ENCODE measurements around the gene DNM1. TPM values are rescaled to one million over a fixed set of nuclear protein-coding genes. Genes with fewer than 3 reads are reported as not detected.

The DNM1 gene
- polyA plus RNA-seq, 3 donors, result 0.05 to 4.9 (median 0.56) TPM

GRCh38 chr9:128169492-128169891 is 33.7 kb upstream of the DNM1 start:
- Histone ChIP-seq H3K4me1 (ENCODE audit: control insufficient read depth in 1 of 2, insufficient read depth in 2 of 2, low read length in 2 of 2) (no peaks in the 10 kb centered on the region), H3K9me3 (replicated peaks in 1 of 2; ENCODE audit: control insufficient read depth in 1 of 2, insufficient read depth in 1 of 2, low read length in 2 of 2) (no peaks in the 10 kb centered on the region), H3K79me2 (ENCODE audit: insufficient read depth, low read length) (no peaks in the 10 kb centered on the region), H4K20me1 (ENCODE audit: insufficient read depth, low read length) (no peaks in the 10 kb centered on the region), H2AFZ (ENCODE audit: insufficient read depth, low read depth, low read length, poor library complexity, severe bottlenecking) (no peak overlapping the region), H3K4me2 (replicated peaks; ENCODE audit: extremely low read depth, low read length, poor library complexity, severe bottlenecking) (no peak overlapping the region), H3K9ac (ENCODE audit: insufficient read depth, low read length, poor library complexity, severe bottlenecking) (no peak overlapping the region), H3K27ac (ENCODE audit: low read depth in 1 of 2, low read length in 2 of 2) (no peak overlapping the region), H3K36me3 (replicated peaks in 1 of 2; ENCODE audit: control insufficient read depth in 1 of 2, insufficient read depth in 2 of 2, low read length in 2 of 2) (peaks cover 52 to 60% of the 10 kb centered on the region in 2 donors), H3K4me3 (replicated peaks in 1 of 3; ENCODE audit: low read depth in 2 of 3, low read length in 3 of 3) (no peak overlapping the region), H3K27me3 (ENCODE audit: control insufficient read depth in 2 of 2, insufficient read depth in 2 of 2, low read length in 2 of 2) (no peaks in the 10 kb centered on the region)
- TF ChIP-seq CTCF (IDR thresholded peaks at IDR 0.05), result no peak
- peak overlapping the region in 1 of 7 donors; percentile 14 for H3K27ac Mint-ChIP-seq
- H3K9me3 Mint-ChIP-seq, result no peaks in the 10 kb centered on the region
- no peak overlapping the region for H3K4me3 Mint-ChIP-seq
- peaks cover 59 to 82% of the 10 kb centered on the region in 2 donors for H3K36me3 Mint-ChIP-seq
- H3K27me3 Mint-ChIP-seq (ENCODE audit: low read depth in 3 of 3), result no peaks in the 10 kb centered on the region
- intact Hi-C loops (cut with micrococcal nuclease), result no loop called here
- H3K4me1 Mint-ChIP-seq, result no peaks in the 10 kb centered on the region
- no peak for DNase-seq
- WGBS (ENCODE audit: insufficient coverage), result 100% methylated on average over 8 of the region's 8 CpGs

- no peaks in the 10 kb centered on the region for H3K9me3 ChIP-seq (replicated peaks in 1 of 2; ENCODE audit: control insufficient read depth in 1 of 2, insufficient read depth in 1 of 2, low read length in 2 of 2)
- H3K4me1 ChIP-seq (ENCODE audit: control insufficient read depth in 1 of 2, insufficient read depth in 2 of 2, low read length in 2 of 2), result no peaks in the 10 kb centered on the region
- DNase-seq, result no peak
- Mint-ChIP-seq H3K4me1 (no peaks in the 10 kb centered on the region), H3K9me3 (no peaks in the 10 kb centered on the region), H3K4me3 (no peak overlapping the region), H3K27me3 (ENCODE audit: low read depth in 3 of 3) (peaks cover 0 to 2% (median 0%) of the 10 kb centered on the region in 3 donors), H3K36me3 (peaks cover 58 to 82% of the 10 kb centered on the region in 2 donors), H3K27ac (peak overlapping the region in 1 of 7 donors; percentile 14)
- H3K79me2 ChIP-seq (ENCODE audit: insufficient read depth, low read length), result no peaks in the 10 kb centered on the region
- no peak overlapping the region for H3K4me2 ChIP-seq (replicated peaks; ENCODE audit: extremely low read depth, low read length, poor library complexity, severe bottlenecking)
- no peak overlapping the region for H3K4me3 ChIP-seq (replicated peaks in 1 of 3; ENCODE audit: low read depth in 2 of 3, low read length in 3 of 3)
- intact Hi-C loops (cut with micrococcal nuclease), result no loop called here
- H3K27ac ChIP-seq (ENCODE audit: low read depth in 1 of 2, low read length in 2 of 2), result no peak overlapping the region
- no peaks in the 10 kb centered on the region for H3K27me3 ChIP-seq (ENCODE audit: control insufficient read depth in 2 of 2, insufficient read depth in 2 of 2, low read length in 2 of 2)
- H3K9ac ChIP-seq (ENCODE audit: insufficient read depth, low read length, poor library complexity, severe bottlenecking), result no peak overlapping the region
- no peak for TF ChIP-seq CTCF (IDR thresholded peaks at IDR 0.05)
- no peaks in the 10 kb centered on the region for H4K20me1 ChIP-seq (ENCODE audit: insufficient read depth, low read length)
- 100% methylated on average over 6 of the region's 8 CpGs for WGBS (ENCODE audit: insufficient coverage)
- no peak overlapping the region for H2AFZ ChIP-seq (ENCODE audit: insufficient read depth, low read depth, low read length, poor library complexity, severe bottlenecking)
- peaks cover 52 to 60% of the 10 kb centered on the region in 2 donors for H3K36me3 ChIP-seq (replicated peaks in 1 of 2; ENCODE audit: control insufficient read depth in 1 of 2, insufficient read depth in 2 of 2, low read length in 2 of 2)
Observed at GRCh38 chr9:128169925-128170324, 33.3 kb upstream of the DNM1 start.
